WTC11 (cell line): Measurements from ENCODE around the gene ACOT4. TPM values are rescaled to one million over a fixed set of nuclear protein-coding genes. Genes with fewer than 3 reads are reported as not detected.

Experiments
- ATAC-seq: fragments of 200-7000 bp; cut with Tn5 transposase; 2 replicates; pipeline ENCODE4 v1.10.0; 2021; ENCODE audit warnings: mild to moderate bottlenecking, moderate library complexity
- CTCF ChIA-PET: fragments of 300-600 bp; sonication (Branson Sonifier 250); formaldehyde crosslinking; loops from one replicate; lab custom pipeline; 2021; ENCODE audit warnings: antibody characterized with exemption; lab: Charles Lee
- POLR2A ChIA-PET: fragments of 350-600 bp; sonication (Branson Sonifier 250); formaldehyde crosslinking; loops from one replicate; lab custom pipeline; 2021; ENCODE audit warnings: antibody characterized with exemption; lab: Charles Lee
- DNase-seq: peaks from one replicate; pipeline ENCODE4 v3.0.0; 2021; ENCODE audit warnings: low spot score
- H3K27ac Mint-ChIP-seq: 2 replicates; pipeline ENCODE4 v1.8.0; 2021; ENCODE audit warnings: mixed read lengths
- H3K27me3 Mint-ChIP-seq: 2 replicates; pipeline ENCODE4 v1.8.0; 2021; ENCODE audit warnings: low read depth, mild to moderate bottlenecking, moderate library complexity, mixed read lengths
- H3K36me3 Mint-ChIP-seq: 2 replicates; pipeline ENCODE4 v1.8.0; 2021; ENCODE audit warnings: mixed read lengths
- H3K4me1 Mint-ChIP-seq: 2 replicates; pipeline ENCODE4 v1.8.0; 2022; ENCODE audit warnings: mixed read lengths
- H3K4me3 Mint-ChIP-seq: 2 replicates; pipeline ENCODE4 v1.8.0; 2021; ENCODE audit warnings: mild to moderate bottlenecking, moderate library complexity, mixed read lengths
- H3K9me3 Mint-ChIP-seq: 2 replicates; pipeline ENCODE4 v1.8.0; 2021; ENCODE audit warnings: mixed read lengths
- CBFB ChIP-seq: sonication (generic); formaldehyde crosslinking; IDR thresholded peaks from 2 replicates; pipeline ENCODE4 v1.8.1; 2022; ENCODE audit warnings: mild to moderate bottlenecking, low read depth, missing genetic modification reagents
- ELF4 ChIP-seq: sonication (generic); formaldehyde crosslinking; IDR thresholded peaks from 2 replicates; pipeline ENCODE4 v1.8.1; 2022; ENCODE audit warnings: low read depth, mild to moderate bottlenecking, moderate library complexity, missing genetic modification reagents
- FOXP1 ChIP-seq: sonication (generic); formaldehyde crosslinking; IDR thresholded peaks from 2 replicates; pipeline ENCODE4 v1.8.0; 2022; ENCODE audit warnings: missing genetic modification reagents, mild to moderate bottlenecking, moderate library complexity, borderline replicate concordance
- MYBL2 ChIP-seq: sonication (generic); formaldehyde crosslinking; IDR thresholded peaks from 2 replicates; pipeline ENCODE4 v1.8.1; 2023; ENCODE audit warnings: mild to moderate bottlenecking, moderate library complexity, missing genetic modification reagents
- NR3C1 ChIP-seq: sonication (generic); formaldehyde crosslinking; conservative IDR thresholded peaks from 2 replicates; pipeline ENCODE4 v1.8.1; 2023; ENCODE audit warnings: low read depth, mild to moderate bottlenecking, missing genetic modification reagents
- RELA ChIP-seq: sonication (generic); formaldehyde crosslinking; IDR thresholded peaks from 2 replicates; pipeline ENCODE4 v1.8.1; 2022; ENCODE audit warnings: missing genetic modification reagents, mild to moderate bottlenecking, borderline replicate concordance
- TEAD1 ChIP-seq: sonication (generic); formaldehyde crosslinking; IDR thresholded peaks from 2 replicates; pipeline ENCODE4 v1.8.0; 2022; ENCODE audit warnings: mild to moderate bottlenecking, missing genetic modification reagents
- ZNF121 ChIP-seq: sonication (generic); formaldehyde crosslinking; IDR thresholded peaks from 2 replicates; pipeline ENCODE4 v1.8.0; 2023; ENCODE audit warnings: missing genetic modification reagents
- ZNF219 ChIP-seq: sonication (generic); formaldehyde crosslinking; IDR thresholded peaks from 2 replicates; pipeline ENCODE4 v1.8.0; 2023; ENCODE audit warnings: missing genetic modification reagents, mild to moderate bottlenecking, borderline replicate concordance
- ZNF317 ChIP-seq: sonication (generic); formaldehyde crosslinking; IDR thresholded peaks from 2 replicates; pipeline ENCODE4 v1.8.1; 2023; ENCODE audit warnings: low read depth, mild to moderate bottlenecking, moderate library complexity, missing genetic modification reagents, borderline replicate concordance
- total RNA-seq: library from RNA; stranded (reverse); gene quantifications from 3 replicates; pipeline ENCODE4 v1.2.3, GENCODE V29; 2021
- TF ChIP-seq, protein P1 (sequence below): sonication (generic); formaldehyde crosslinking; IDR thresholded peaks from 2 replicates; pipeline ENCODE4 v1.8.1; 2022; ENCODE audit warnings: low read depth, missing genetic modification reagents, borderline replicate concordance
- TF ChIP-seq, protein P2 (sequence below): sonication (generic); formaldehyde crosslinking; IDR thresholded peaks from 2 replicates; pipeline ENCODE4 v1.8.1; 2023; ENCODE audit warnings: mild to moderate bottlenecking, missing genetic modification reagents, borderline replicate concordance
- TF ChIP-seq, protein P3 (sequence below): sonication (generic); formaldehyde crosslinking; conservative IDR thresholded peaks from 2 replicates; pipeline ENCODE4 v1.8.1; 2023; ENCODE audit warnings: mild to moderate bottlenecking, low read depth, missing genetic modification reagents, moderate library complexity
- TF ChIP-seq, protein P4 (sequence below): sonication (generic); formaldehyde crosslinking; IDR thresholded peaks from 2 replicates; pipeline ENCODE4 v1.8.1; 2022; ENCODE audit warnings: mild to moderate bottlenecking, moderate library complexity, missing genetic modification reagents
- TF ChIP-seq, protein P5 (sequence below): fragments of 250-450 bp; sonication (Bioruptor Pico); IDR thresholded peaks from 2 replicates; pipeline ENCODE4 v1.9.0; 2021; ENCODE audit warnings: mild to moderate bottlenecking
- TF ChIP-seq, protein P6 (sequence below): fragments of 200-600 bp; IDR thresholded peaks from 2 replicates; pipeline ENCODE4 v1.8.0; 2022; ENCODE audit warnings: antibody characterized with exemption

The ACOT4 gene
- total RNA-seq, 1 experiment from 2014 or later: 1.6 TPM

DNA sequence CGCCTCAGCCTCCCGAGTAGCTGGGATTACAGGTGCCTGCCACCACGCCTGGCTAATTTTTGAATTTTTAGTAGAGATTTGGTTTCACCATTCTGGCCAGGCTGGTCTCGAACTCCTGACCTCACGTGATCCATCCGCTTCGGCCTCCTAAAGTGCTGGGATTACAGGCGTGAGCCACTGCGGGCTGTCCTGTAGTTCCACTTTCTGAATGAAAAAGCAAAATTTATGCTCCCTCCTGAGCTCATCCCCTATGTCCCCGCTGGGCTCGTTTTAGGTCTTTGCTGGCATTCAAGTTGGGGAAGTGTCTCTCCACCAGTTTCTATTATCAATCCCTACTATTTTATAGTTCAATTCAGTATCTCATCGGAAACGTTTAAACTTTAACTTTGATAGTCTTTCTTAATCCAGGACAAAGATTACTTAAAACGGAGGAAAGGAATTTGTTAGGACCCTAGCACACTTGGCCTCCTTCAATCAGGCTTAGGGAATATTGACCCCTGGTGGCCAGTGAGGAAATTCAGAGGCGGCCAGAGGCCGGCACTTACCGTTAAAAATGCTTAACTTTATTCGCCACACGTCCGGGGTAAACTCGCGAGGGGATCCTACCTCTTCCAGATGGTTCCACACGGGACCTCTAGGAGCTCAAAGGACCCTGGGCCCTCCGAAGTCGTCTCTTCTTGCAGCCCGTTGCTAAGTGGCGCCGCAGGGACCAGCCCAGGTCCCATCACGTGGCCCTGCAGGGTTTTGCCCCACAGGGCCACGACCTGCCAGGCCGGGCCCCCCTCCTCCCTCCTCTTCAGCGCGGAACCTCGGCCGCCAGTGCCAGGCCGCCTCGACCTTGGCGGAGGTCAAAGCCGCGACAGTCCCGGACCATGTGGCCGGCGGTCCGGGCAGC lies 41.7 kb downstream of the ACOT4 start (continued):
- TF ChIP-seq, protein P1, sequence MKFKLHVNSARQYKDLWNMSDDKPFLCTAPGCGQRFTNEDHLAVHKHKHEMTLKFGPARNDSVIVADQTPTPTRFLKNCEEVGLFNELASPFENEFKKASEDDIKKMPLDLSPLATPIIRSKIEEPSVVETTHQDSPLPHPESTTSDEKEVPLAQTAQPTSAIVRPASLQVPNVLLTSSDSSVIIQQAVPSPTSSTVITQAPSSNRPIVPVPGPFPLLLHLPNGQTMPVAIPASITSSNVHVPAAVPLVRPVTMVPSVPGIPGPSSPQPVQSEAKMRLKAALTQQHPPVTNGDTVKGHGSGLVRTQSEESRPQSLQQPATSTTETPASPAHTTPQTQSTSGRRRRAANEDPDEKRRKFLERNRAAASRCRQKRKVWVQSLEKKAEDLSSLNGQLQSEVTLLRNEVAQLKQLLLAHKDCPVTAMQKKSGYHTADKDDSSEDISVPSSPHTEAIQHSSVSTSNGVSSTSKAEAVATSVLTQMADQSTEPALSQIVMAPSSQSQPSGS (CRISPR knock-in tag): peak; percentile 17; the same call in 1 of the 2 replicates

DNA sequence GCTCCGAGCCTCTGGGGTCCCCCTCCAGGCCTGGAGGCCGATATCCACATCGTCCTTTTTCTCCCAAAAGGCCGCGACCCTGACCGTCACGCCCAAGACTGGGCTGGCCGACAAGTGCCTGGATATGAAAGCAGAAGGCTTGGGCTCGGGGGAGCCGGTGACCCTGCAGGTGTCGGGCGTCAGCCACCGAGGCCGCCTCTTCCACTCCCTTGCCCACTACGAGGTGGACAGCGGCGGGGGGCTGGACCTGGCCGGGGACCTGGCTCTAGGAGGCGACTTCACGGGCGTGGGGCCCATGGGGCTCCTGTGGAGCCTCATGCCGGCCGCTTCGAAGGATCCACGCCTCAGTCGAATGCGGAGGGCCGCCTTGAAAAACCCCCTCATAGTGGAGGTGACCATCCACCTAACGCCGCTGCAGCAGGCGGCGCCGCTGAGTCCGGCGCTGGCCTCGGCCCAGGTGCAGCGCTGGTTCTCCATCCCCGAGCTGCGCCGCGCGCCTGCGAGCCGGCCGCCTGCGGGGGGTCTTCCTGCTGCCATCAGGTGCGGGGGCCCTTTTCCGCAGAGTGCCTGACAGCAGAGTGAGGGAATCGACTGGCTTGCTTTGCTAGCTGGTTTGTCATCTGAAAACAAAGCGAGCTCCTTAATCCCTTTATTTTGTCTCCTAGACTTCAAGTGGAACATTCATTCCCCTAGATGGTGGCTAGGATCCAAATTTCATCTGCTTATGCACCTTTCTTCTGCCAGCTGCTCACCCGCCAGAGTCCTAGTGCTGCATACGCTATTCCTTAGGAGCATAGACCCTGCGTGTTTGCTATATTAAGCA lies 42.5 kb downstream of the ACOT4 start:
- H3K27ac Mint-ChIP-seq: peak overlapping the region; percentile 78
- H3K4me3 Mint-ChIP-seq: peak overlapping the region; percentile 77
- peaks cover 12% of the 10 kb centered on the region for H3K4me1 Mint-ChIP-seq
- peak; percentile 92 for DNase-seq
- CTCF ChIA-PET: interaction anchor here (0.6 to 3.6 kb wide), 15 partner anchors 10 to 402 kb away, joined by 3 to 66 read pairs (median 4); partner anchors contain the start of genes ACOT2 and ACOT6
- POLR2A ChIA-PET: interaction anchor here (0.6 to 1.1 kb wide), 7 partner anchors 11 to 1160 kb away, joined by 3 to 4 read pairs (median 3); partner anchors contain the start of genes ACOT6 and DNAL1
- H3K27me3 Mint-ChIP-seq: peaks cover 2% of the 10 kb centered on the region; the same call in 1 of the 2 replicates
- no peaks in the 10 kb centered on the region for H3K9me3 Mint-ChIP-seq
- H3K36me3 Mint-ChIP-seq: no peaks in the 10 kb centered on the region
- peak; percentile 84 for ATAC-seq
- TF ChIP-seq ZNF317 (CRISPR knock-in tag) (no peak), ZNF219 (CRISPR knock-in tag) (no peak), NR3C1 (CRISPR knock-in tag) (no peak), MYBL2 (CRISPR knock-in tag) (no peak; the same call in 1 of the 2 replicates), ELF4 (CRISPR knock-in tag) (0 out of 2 replicates have a peak, but pooled peaks have one; percentile 25), FOXP1 (CRISPR knock-in tag) (0 out of 2 replicates have a peak, but pooled peaks have one; percentile 14), CBFB (0 out of 2 replicates have a peak, but pooled peaks have one; percentile 53), RELA (CRISPR knock-in tag) (0 out of 2 replicates have a peak, but pooled peaks have one; percentile 14), ZNF121 (CRISPR knock-in tag) (no peak), TEAD1 (CRISPR knock-in tag) (0 out of 2 replicates have a peak, but pooled peaks have one; percentile 56)
- TF ChIP-seq, protein P2, sequence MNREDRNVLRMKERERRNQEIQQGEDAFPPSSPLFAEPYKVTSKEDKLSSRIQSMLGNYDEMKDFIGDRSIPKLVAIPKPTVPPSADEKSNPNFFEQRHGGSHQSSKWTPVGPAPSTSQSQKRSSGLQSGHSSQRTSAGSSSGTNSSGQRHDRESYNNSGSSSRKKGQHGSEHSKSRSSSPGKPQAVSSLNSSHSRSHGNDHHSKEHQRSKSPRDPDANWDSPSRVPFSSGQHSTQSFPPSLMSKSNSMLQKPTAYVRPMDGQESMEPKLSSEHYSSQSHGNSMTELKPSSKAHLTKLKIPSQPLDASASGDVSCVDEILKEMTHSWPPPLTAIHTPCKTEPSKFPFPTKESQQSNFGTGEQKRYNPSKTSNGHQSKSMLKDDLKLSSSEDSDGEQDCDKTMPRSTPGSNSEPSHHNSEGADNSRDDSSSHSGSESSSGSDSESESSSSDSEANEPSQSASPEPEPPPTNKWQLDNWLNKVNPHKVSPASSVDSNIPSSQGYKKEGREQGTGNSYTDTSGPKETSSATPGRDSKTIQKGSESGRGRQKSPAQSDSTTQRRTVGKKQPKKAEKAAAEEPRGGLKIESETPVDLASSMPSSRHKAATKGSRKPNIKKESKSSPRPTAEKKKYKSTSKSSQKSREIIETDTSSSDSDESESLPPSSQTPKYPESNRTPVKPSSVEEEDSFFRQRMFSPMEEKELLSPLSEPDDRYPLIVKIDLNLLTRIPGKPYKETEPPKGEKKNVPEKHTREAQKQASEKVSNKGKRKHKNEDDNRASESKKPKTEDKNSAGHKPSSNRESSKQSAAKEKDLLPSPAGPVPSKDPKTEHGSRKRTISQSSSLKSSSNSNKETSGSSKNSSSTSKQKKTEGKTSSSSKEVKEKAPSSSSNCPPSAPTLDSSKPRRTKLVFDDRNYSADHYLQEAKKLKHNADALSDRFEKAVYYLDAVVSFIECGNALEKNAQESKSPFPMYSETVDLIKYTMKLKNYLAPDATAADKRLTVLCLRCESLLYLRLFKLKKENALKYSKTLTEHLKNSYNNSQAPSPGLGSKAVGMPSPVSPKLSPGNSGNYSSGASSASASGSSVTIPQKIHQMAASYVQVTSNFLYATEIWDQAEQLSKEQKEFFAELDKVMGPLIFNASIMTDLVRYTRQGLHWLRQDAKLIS (CRISPR knock-in tag): peak; percentile 86
- TF ChIP-seq, protein P3, sequence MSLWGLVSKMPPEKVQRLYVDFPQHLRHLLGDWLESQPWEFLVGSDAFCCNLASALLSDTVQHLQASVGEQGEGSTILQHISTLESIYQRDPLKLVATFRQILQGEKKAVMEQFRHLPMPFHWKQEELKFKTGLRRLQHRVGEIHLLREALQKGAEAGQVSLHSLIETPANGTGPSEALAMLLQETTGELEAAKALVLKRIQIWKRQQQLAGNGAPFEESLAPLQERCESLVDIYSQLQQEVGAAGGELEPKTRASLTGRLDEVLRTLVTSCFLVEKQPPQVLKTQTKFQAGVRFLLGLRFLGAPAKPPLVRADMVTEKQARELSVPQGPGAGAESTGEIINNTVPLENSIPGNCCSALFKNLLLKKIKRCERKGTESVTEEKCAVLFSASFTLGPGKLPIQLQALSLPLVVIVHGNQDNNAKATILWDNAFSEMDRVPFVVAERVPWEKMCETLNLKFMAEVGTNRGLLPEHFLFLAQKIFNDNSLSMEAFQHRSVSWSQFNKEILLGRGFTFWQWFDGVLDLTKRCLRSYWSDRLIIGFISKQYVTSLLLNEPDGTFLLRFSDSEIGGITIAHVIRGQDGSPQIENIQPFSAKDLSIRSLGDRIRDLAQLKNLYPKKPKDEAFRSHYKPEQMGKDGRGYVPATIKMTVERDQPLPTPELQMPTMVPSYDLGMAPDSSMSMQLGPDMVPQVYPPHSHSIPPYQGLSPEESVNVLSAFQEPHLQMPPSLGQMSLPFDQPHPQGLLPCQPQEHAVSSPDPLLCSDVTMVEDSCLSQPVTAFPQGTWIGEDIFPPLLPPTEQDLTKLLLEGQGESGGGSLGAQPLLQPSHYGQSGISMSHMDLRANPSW: peak; percentile 77; the same call in 1 of the 2 replicates
- TF ChIP-seq, protein P1 (CRISPR knock-in tag): no peak
- TF ChIP-seq, protein P4, sequence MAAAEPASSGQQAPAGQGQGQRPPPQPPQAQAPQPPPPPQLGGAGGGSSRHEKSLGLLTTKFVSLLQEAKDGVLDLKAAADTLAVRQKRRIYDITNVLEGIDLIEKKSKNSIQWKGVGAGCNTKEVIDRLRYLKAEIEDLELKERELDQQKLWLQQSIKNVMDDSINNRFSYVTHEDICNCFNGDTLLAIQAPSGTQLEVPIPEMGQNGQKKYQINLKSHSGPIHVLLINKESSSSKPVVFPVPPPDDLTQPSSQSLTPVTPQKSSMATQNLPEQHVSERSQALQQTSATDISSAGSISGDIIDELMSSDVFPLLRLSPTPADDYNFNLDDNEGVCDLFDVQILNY (CRISPR knock-in tag): peak; percentile 92
- TF ChIP-seq, protein P5, sequence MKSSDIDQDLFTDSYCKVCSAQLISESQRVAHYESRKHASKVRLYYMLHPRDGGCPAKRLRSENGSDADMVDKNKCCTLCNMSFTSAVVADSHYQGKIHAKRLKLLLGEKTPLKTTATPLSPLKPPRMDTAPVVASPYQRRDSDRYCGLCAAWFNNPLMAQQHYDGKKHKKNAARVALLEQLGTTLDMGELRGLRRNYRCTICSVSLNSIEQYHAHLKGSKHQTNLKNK (CRISPR knock-in tag): no peak
- TF ChIP-seq, protein P6, sequence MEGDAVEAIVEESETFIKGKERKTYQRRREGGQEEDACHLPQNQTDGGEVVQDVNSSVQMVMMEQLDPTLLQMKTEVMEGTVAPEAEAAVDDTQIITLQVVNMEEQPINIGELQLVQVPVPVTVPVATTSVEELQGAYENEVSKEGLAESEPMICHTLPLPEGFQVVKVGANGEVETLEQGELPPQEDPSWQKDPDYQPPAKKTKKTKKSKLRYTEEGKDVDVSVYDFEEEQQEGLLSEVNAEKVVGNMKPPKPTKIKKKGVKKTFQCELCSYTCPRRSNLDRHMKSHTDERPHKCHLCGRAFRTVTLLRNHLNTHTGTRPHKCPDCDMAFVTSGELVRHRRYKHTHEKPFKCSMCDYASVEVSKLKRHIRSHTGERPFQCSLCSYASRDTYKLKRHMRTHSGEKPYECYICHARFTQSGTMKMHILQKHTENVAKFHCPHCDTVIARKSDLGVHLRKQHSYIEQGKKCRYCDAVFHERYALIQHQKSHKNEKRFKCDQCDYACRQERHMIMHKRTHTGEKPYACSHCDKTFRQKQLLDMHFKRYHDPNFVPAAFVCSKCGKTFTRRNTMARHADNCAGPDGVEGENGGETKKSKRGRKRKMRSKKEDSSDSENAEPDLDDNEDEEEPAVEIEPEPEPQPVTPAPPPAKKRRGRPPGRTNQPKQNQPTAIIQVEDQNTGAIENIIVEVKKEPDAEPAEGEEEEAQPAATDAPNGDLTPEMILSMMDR: no peak
